ENCODE results near the gene CUX1.
"Not testable (repeated sequence)": the region's sequence is repeated elsewhere in the genome, so short reads cannot be mapped to it uniquely, and the experiment has no call there.

Gene CUX1

GRCh38 chr7:101826081-101826835 is 8.8 kb downstream of the CUX1 start:
- FAIRE-seq: no peak

- no peak for FAIRE-seq
These were observed 11.0 kb downstream of the CUX1 start for GRCh38 chr7:101828301-101829020.

- FAIRE-seq: no peak
These were observed 11.9 kb downstream of the CUX1 start for GRCh38 chr7:101829374-101829773.

GRCh38 chr7:101829821-101830220 is 12.4 kb downstream of the CUX1 start:
- no peak for FAIRE-seq

GRCh38 chr7:101831396-101831795 is 14.0 kb downstream of the CUX1 start:
- not testable (repeated sequence) for FAIRE-seq

GRCh38 chr7:101832205-101832631 is 14.8 kb downstream of the CUX1 start:
- FAIRE-seq: no peak

- FAIRE-seq: no peak
These were observed 15.4 kb downstream of the CUX1 start for GRCh38 chr7:101832685-101833375.

GRCh38 chr7:101833799-101834198 is 16.4 kb downstream of the CUX1 start:
- no peak for FAIRE-seq

- FAIRE-seq: no peak
These were observed 17.7 kb downstream of the CUX1 start for GRCh38 chr7:101835136-101835535.

- FAIRE-seq: not testable (repeated sequence)
These were observed 20.0 kb downstream of the CUX1 start for GRCh38 chr7:101837433-101837832.

GRCh38 chr7:101838837-101839483 is 21.5 kb downstream of the CUX1 start:
- no peak for FAIRE-seq

- FAIRE-seq: peak; percentile 79
These were observed 23.9 kb downstream of the CUX1 start for GRCh38 chr7:101841328-101841727.

GRCh38 chr7:101843293-101844271 is 26.2 kb downstream of the CUX1 start:
- no peak for FAIRE-seq

- FAIRE-seq: no peak
These were observed 28.5 kb downstream of the CUX1 start for GRCh38 chr7:101845974-101846373.

- no peak for FAIRE-seq
These were observed 29.5 kb downstream of the CUX1 start for GRCh38 chr7:101846800-101847538.

- FAIRE-seq: no peak
These were observed 31.0 kb downstream of the CUX1 start for GRCh38 chr7:101848208-101848951.

- FAIRE-seq: not testable (repeated sequence)
These were observed 31.9 kb downstream of the CUX1 start for GRCh38 chr7:101849314-101849713.

- not testable (repeated sequence) for FAIRE-seq
These were observed 34.9 kb downstream of the CUX1 start for GRCh38 chr7:101852364-101852763.

GRCh38 chr7:101853684-101854083 is 36.3 kb downstream of the CUX1 start:
- no peak for FAIRE-seq
